Measurements from ENCODE around the gene KDSR. TPM values are rescaled to one million over a fixed set of nuclear protein-coding genes. Genes with fewer than 3 reads are reported as not detected.

KDSR gene
- total RNA-seq, 1 experiment from 2014 or later: 64.4 TPM

DNA sequence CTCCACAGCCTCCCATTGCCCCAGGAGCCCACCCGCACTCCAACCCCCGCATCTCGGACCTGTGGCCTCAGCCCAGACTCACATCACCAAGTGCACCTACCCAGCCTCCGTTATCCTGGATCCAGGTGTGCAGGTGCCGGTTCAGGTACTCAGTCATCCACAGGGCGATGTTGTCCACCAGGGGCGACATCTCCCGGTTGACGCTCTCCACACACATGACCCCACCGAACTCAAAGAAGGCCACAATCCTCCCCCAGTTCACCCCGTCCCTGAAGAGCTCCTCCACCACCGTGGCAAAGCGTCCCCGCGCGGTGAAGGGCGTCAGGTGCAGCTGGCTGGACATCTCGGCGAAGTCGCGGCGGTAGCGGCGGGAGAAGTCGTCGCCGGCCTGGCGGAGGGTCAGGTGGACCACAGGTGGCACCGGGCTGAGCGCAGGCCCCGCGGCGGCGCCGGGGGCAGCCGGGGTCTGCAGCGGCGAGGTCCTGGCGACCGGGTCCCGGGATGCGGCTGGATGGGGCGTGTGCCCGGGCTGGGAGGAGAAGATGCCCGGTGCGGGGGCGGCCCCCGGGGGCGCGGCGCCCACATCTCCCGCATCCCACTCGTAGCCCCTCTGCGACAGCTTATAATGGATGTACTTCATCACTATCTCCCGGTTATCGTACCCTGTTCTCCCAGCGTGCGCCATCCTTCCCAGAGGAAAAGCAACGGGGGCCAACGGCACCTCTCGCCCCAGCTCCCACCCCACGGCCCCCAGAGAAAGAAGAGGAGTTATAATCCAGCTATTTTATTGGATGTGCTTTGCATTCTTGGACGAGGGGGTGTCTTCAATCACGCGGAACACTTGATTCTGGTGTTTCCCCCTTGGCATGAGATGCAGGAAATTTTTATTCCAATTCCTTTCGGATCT, 48.8 kb downstream of the KDSR start:
- Histone ChIP-seq H3K4me1 (ENCODE audit: low read length) (peaks cover 56% of the 10 kb centered on the region), H3K4me3 (ENCODE audit: low read length) (peak overlapping the region; percentile 90), H3K4me2 (ENCODE audit: low read depth, low read length, poor library complexity, severe bottlenecking) (peak overlapping the region; percentile 93), H3K9me2 (replicated peaks; ENCODE audit: insufficient read depth, low read length) (no peaks in the 10 kb centered on the region), H2AFZ (ENCODE audit: low read length) (no peak overlapping the region), H3K79me2 (ENCODE audit: low read length) (peaks cover 63% of the 10 kb centered on the region), H3K27me3 (ENCODE audit: low read length) (no peaks in the 10 kb centered on the region), H3K9me3 (ENCODE audit: low read length) (no peaks in the 10 kb centered on the region), H3K27ac (ENCODE audit: low read length) (peak overlapping the region; percentile 88), H3K36me3 (ENCODE audit: insufficient read depth, low read length) (peaks cover 42% of the 10 kb centered on the region), H4K20me1 (ENCODE audit: insufficient read depth, low read depth, low read length) (peaks cover 47% of the 10 kb centered on the region), H3K9ac (ENCODE audit: low read length) (peak overlapping the region; percentile 90)
- peak; percentile 93 for DNase-seq

DNA sequence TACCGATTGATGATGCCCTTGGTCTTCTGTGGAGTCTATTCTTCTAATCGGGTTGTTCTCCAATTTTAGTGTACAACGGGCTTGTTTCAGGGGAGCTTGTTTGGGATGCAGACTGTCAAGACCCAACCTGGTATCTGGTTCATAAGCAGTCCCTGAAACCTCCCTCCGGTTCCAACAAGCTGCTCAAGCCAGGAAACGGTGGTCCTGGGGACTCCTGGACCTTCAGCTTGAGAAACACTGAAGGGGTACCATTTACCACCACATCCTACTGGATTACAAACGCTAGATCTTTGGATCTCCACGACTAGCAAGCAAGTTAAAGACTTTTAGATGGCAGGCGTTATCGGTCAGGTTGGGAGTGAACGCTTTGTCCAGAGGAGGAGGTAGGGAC, 49.5 kb downstream of the KDSR start:
- no peaks in the 10 kb centered on the region for H3K9me2 ChIP-seq (replicated peaks; ENCODE audit: insufficient read depth, low read length)
- peaks cover 59% of the 10 kb centered on the region for H3K4me1 ChIP-seq (ENCODE audit: low read length)
- H3K9ac ChIP-seq (ENCODE audit: low read length): peak overlapping the region; percentile 90
- H3K4me3 ChIP-seq (ENCODE audit: low read length): peak overlapping the region; percentile 90
- peak overlapping the region; percentile 88 for H3K27ac ChIP-seq (ENCODE audit: low read length)
- no peaks in the 10 kb centered on the region for H3K27me3 ChIP-seq (ENCODE audit: low read length)
- H3K79me2 ChIP-seq (ENCODE audit: low read length): peaks cover 70% of the 10 kb centered on the region
- DNase-seq: peak; percentile 61
- H3K9me3 ChIP-seq (ENCODE audit: low read length): no peaks in the 10 kb centered on the region
- peak overlapping the region; percentile 93 for H3K4me2 ChIP-seq (ENCODE audit: low read depth, low read length, poor library complexity, severe bottlenecking)
- H4K20me1 ChIP-seq (ENCODE audit: insufficient read depth, low read depth, low read length): peaks cover 54% of the 10 kb centered on the region
- peaks cover 47% of the 10 kb centered on the region for H3K36me3 ChIP-seq (ENCODE audit: insufficient read depth, low read length)
- H2AFZ ChIP-seq (ENCODE audit: low read length): no peak overlapping the region

DNA sequence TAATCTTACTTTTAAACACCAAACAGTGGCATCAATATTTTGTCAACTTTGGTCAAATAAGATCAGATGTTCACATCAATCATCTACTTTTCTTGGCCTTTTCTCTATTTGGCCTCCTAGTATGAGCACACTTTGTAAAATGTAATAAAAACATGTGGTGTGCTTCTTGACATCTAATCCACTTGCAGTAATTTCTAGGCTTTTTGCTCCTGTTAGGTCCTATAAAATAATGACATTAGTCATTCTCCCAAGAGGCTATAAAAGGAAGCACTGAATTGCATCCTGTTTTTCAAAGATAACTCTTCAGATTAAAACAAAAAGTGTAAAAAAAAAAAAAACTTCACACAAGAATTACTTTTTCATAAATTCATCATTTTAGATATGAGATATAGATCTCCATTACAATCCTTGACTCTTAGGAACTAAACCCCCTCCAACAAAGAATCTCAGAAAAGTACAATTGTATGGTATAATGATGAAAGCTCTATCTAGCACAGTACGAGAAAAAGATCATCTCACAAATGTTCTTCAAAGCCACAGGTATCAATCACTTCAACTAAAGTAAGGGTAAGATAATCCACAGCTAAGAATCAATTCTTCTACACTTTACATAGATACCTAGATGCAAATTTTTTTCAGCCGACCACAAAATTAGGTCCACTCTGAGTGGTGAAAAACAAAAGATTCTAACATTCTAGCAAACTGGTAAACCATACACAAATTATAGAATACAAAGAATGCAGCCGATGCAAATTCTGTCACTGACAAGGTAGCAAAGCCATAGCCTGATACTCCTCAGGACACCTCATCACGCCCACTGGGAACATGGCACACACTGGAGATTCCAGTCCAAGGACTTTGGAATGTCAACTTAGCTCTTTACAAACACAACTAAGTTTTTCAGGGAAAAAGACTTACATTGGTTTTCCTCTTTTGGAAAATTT, 50.1 kb downstream of the KDSR start:
- no peaks in the 10 kb centered on the region for H3K27me3 ChIP-seq (ENCODE audit: low read length)
- H3K9me2 ChIP-seq (replicated peaks; ENCODE audit: insufficient read depth, low read length): no peaks in the 10 kb centered on the region
- H3K9ac ChIP-seq (ENCODE audit: low read length): peak overlapping the region; percentile 90
- peaks cover 53% of the 10 kb centered on the region for H3K36me3 ChIP-seq (ENCODE audit: insufficient read depth, low read length)
- peak overlapping the region; percentile 88 for H3K27ac ChIP-seq (ENCODE audit: low read length)
- peaks cover 61% of the 10 kb centered on the region for H4K20me1 ChIP-seq (ENCODE audit: insufficient read depth, low read depth, low read length)
- H3K9me3 ChIP-seq (ENCODE audit: low read length): no peaks in the 10 kb centered on the region
- H3K4me2 ChIP-seq (ENCODE audit: low read depth, low read length, poor library complexity, severe bottlenecking): peak overlapping the region; percentile 93
- peaks cover 59% of the 10 kb centered on the region for H3K4me1 ChIP-seq (ENCODE audit: low read length)
- peaks cover 77% of the 10 kb centered on the region for H3K79me2 ChIP-seq (ENCODE audit: low read length)
- no peak overlapping the region for H2AFZ ChIP-seq (ENCODE audit: low read length)
- DNase-seq: peak; percentile 80
- H3K4me3 ChIP-seq (ENCODE audit: low read length): peak overlapping the region; percentile 90

DNA sequence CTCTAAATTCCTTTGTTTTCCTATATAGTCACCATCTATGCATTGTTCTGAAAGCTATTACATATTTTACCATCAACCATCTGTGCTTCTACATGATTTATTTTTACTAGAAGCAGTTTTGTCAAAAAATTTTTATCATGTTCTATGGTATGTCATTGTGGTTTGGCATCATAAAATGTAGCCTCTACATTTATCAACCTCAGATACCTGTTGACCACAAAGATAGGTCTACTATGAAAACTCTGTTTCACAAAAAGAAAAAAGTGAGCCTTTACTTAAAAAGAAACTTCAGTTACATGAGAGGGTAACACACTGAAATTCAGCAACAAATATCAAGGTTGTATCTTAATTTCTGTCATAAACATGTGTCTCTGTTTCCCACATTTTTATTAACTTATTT, 51.1 kb downstream of the KDSR start:
- no peak for DNase-seq
- peak overlapping the region; percentile 93 for H3K4me2 ChIP-seq (ENCODE audit: low read depth, low read length, poor library complexity, severe bottlenecking)
- peak overlapping the region; percentile 90 for H3K9ac ChIP-seq (ENCODE audit: low read length)
- no peaks in the 10 kb centered on the region for H3K9me3 ChIP-seq (ENCODE audit: low read length)
- peaks cover 87% of the 10 kb centered on the region for H3K79me2 ChIP-seq (ENCODE audit: low read length)
- no peak overlapping the region for H2AFZ ChIP-seq (ENCODE audit: low read length)
- no peaks in the 10 kb centered on the region for H3K9me2 ChIP-seq (replicated peaks; ENCODE audit: insufficient read depth, low read length)
- no peaks in the 10 kb centered on the region for H3K27me3 ChIP-seq (ENCODE audit: low read length)
- peaks cover 59% of the 10 kb centered on the region for H3K4me1 ChIP-seq (ENCODE audit: low read length)
- peak overlapping the region; percentile 90 for H3K4me3 ChIP-seq (ENCODE audit: low read length)
- H3K27ac ChIP-seq (ENCODE audit: low read length): peak overlapping the region; percentile 88
- peaks cover 56% of the 10 kb centered on the region for H3K36me3 ChIP-seq (ENCODE audit: insufficient read depth, low read length)
- peaks cover 68% of the 10 kb centered on the region for H4K20me1 ChIP-seq (ENCODE audit: insufficient read depth, low read depth, low read length)

DNA sequence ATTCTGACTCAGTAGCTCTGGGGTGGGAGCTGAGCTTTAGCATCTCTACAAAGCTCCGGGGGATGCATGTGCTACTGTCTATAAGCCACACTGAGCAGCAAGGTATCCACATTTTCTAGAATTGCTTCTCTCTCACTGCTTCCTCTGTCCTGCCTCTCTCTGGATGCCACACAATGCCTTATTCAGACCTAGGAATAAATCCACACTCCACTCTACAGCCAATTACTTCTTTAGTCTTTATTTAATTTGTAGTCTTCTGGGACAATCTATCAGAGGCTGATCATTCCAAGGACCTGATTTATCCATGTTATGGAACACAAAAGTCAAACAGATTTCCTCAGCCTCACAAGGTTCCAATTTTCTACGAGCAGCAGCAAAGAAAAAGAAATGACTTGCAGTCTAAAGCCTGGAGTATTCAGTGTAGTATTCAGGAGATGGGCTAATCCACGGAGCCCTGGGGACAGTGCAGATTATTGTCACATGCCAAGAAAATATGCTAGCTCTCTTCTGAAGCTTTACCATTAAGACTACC, 51.8 kb downstream of the KDSR start:
- H3K27me3 ChIP-seq (ENCODE audit: low read length): no peaks in the 10 kb centered on the region
- H3K9me2 ChIP-seq (replicated peaks; ENCODE audit: insufficient read depth, low read length): no peaks in the 10 kb centered on the region
- H3K36me3 ChIP-seq (ENCODE audit: insufficient read depth, low read length): peaks cover 59% of the 10 kb centered on the region
- no peak overlapping the region for H2AFZ ChIP-seq (ENCODE audit: low read length)
- H3K4me2 ChIP-seq (ENCODE audit: low read depth, low read length, poor library complexity, severe bottlenecking): peak overlapping the region; percentile 93
- peak overlapping the region; percentile 90 for H3K9ac ChIP-seq (ENCODE audit: low read length)
- no peaks in the 10 kb centered on the region for H3K9me3 ChIP-seq (ENCODE audit: low read length)
- DNase-seq: peak; percentile 63
- peaks cover 74% of the 10 kb centered on the region for H4K20me1 ChIP-seq (ENCODE audit: insufficient read depth, low read depth, low read length)
- H3K27ac ChIP-seq (ENCODE audit: low read length): peak overlapping the region; percentile 88
- peaks cover 94% of the 10 kb centered on the region for H3K79me2 ChIP-seq (ENCODE audit: low read length)
- H3K4me1 ChIP-seq (ENCODE audit: low read length): peaks cover 63% of the 10 kb centered on the region
- H3K4me3 ChIP-seq (ENCODE audit: low read length): peak overlapping the region; percentile 90

DNA sequence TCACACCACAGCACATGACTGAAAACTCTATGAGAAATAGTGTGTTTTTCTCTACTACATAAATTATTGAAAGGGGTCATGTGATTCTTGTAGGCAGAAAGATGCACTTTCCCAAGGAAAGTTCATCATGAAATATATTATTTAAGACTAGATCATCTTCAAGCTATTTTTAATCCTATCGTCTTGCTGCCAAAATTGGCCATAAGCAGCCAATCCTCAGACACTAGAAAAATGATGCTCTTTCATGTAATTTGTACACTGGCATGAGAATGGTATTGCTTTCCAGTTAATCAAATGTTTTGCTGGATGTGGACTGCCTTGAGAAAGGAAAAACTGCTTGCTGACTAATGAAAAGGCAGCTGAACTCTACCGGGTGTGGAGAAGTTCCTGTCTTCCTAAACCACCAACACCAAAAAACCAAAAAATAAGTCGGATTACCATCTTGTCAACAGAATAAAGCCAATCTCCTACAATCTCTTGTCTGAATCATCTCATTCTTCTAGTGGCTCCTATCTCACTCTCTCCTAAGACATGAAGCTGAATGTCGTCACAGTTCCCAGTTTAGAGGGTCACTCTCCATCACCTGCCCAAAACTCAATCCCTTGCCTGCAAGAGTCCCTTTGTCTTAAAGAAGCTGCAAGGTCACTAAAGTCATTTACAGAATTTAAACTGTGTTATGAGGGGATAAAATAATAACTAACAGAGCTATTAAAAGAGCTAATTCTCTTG, 52.8 kb downstream of the KDSR start:
- Histone ChIP-seq H3K27ac (ENCODE audit: low read length) (peak overlapping the region; percentile 88), H3K9me2 (replicated peaks; ENCODE audit: insufficient read depth, low read length) (no peaks in the 10 kb centered on the region), H3K4me2 (ENCODE audit: low read depth, low read length, poor library complexity, severe bottlenecking) (peak overlapping the region; percentile 93), H3K4me3 (ENCODE audit: low read length) (peak overlapping the region; percentile 90), H3K4me1 (ENCODE audit: low read length) (peaks cover 70% of the 10 kb centered on the region), H4K20me1 (ENCODE audit: insufficient read depth, low read depth, low read length) (peaks cover 80% of the 10 kb centered on the region), H2AFZ (ENCODE audit: low read length) (no peak overlapping the region), H3K9ac (ENCODE audit: low read length) (peak overlapping the region; percentile 90), H3K27me3 (ENCODE audit: low read length) (no peaks in the 10 kb centered on the region), H3K9me3 (ENCODE audit: low read length) (no peaks in the 10 kb centered on the region), H3K36me3 (ENCODE audit: insufficient read depth, low read length) (peaks cover 59% of the 10 kb centered on the region), H3K79me2 (ENCODE audit: low read length) (peaks cover 98% of the 10 kb centered on the region)
- peak; percentile 50 for DNase-seq

DNA sequence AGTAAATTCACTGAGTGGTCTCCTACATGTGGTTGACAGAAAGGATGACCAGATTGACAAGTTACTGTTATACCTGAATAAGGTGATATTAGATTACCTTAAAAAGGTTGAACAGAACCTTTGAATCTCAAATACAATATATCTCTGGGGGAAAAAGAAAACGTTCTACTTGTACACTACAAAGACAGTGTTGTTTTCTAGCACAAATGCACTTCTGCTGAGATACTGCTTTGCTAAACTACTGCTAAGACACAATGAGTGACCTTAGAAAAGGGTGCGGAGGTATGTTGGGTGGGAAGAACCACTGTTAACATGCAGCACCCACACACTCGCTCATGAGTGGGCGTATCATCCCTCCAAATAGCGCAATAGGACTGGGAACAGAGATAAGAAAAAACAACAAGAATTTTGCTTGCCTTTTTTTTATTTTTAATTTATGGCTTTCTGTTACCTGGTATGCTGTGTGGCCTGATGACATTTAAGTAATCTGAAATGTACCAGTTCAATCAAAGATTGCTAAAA, 53.5 kb downstream of the KDSR start:
- H3K4me3 ChIP-seq (ENCODE audit: low read length): peak overlapping the region; percentile 90
- H3K79me2 ChIP-seq (ENCODE audit: low read length): peaks cover 98% of the 10 kb centered on the region
- peak overlapping the region; percentile 90 for H3K9ac ChIP-seq (ENCODE audit: low read length)
- peaks cover 59% of the 10 kb centered on the region for H3K36me3 ChIP-seq (ENCODE audit: insufficient read depth, low read length)
- no peaks in the 10 kb centered on the region for H3K27me3 ChIP-seq (ENCODE audit: low read length)
- no peak for DNase-seq
- H3K27ac ChIP-seq (ENCODE audit: low read length): peak overlapping the region; percentile 43
- no peak overlapping the region for H2AFZ ChIP-seq (ENCODE audit: low read length)
- no peaks in the 10 kb centered on the region for H3K9me2 ChIP-seq (replicated peaks; ENCODE audit: insufficient read depth, low read length)
- H4K20me1 ChIP-seq (ENCODE audit: insufficient read depth, low read depth, low read length): peaks cover 87% of the 10 kb centered on the region
- no peaks in the 10 kb centered on the region for H3K9me3 ChIP-seq (ENCODE audit: low read length)
- H3K4me1 ChIP-seq (ENCODE audit: low read length): peaks cover 78% of the 10 kb centered on the region
- H3K4me2 ChIP-seq (ENCODE audit: low read depth, low read length, poor library complexity, severe bottlenecking): peak overlapping the region; percentile 93

Data from Karpas-422 (cell line).